Trophoblast cell (in vitro differentiated cells and primary cell): ENCODE results near the gene ADAM19.

ENCODE experiments used
- DNase-seq, 2 donors: peaks; one replicate each; pipeline ENCODE4 v3.0.0-alpha.2; 2016
- H2AFZ ChIP-seq: 2 replicates; pipeline ENCODE4 v1.6.1; 2013; ENCODE audit warnings: low read length, moderate library complexity, mild to moderate bottlenecking; ENCODE audit not compliant: insufficient read depth, poor library complexity
- H2AK5ac ChIP-seq: 2 replicates; pipeline ENCODE4 v1.6.1; 2013; ENCODE audit warnings: mild to moderate bottlenecking, low read length
- H2BK120ac ChIP-seq: 2 replicates; pipeline ENCODE4 v1.6.1; 2013; ENCODE audit warnings: low read length, mild to moderate bottlenecking, moderate library complexity; ENCODE audit not compliant: insufficient read depth, poor library complexity
- H2BK12ac ChIP-seq: 2 replicates; pipeline ENCODE4 v1.6.1; 2013; ENCODE audit warnings: mild to moderate bottlenecking, low read length, moderate library complexity
- H2BK5ac ChIP-seq: 2 replicates; pipeline ENCODE4 v1.6.1; 2013; ENCODE audit warnings: low read length, low read depth, moderate library complexity, mild to moderate bottlenecking; ENCODE audit not compliant: poor library complexity
- H3K14ac ChIP-seq: 2 replicates; pipeline ENCODE4 v1.6.1; 2013; ENCODE audit warnings: mild to moderate bottlenecking, low read length
- H3K18ac ChIP-seq: 2 replicates; pipeline ENCODE4 v1.6.1; 2013; ENCODE audit warnings: mild to moderate bottlenecking, low read length
- H3K23ac ChIP-seq: 2 replicates; pipeline ENCODE4 v1.6.1; 2013; ENCODE audit warnings: low read length
- H3K27ac ChIP-seq: 2 replicates; pipeline ENCODE4 v1.5.1; 2013; ENCODE audit warnings: low read depth, mild to moderate bottlenecking, inconsistent platforms, low read length, moderate library complexity
- H3K27me3 ChIP-seq: 2 replicates; pipeline ENCODE4 v1.6.1; 2013; ENCODE audit warnings: inconsistent platforms, mild to moderate bottlenecking, low read length, moderate library complexity; ENCODE audit not compliant: insufficient read depth
- H3K36me3 ChIP-seq, 2 experiments: 1 replicate in 1 of 2; 2 replicates in 1 of 2; pipeline ENCODE4 v1.6.1; 2013; ENCODE audit warnings: low read length in 2 of 2, mild to moderate bottlenecking in 2 of 2, moderate library complexity in 1 of 2; ENCODE audit not compliant: insufficient read depth in 2 of 2, control insufficient read depth in 1 of 2
- H3K4ac ChIP-seq: 2 replicates; pipeline ENCODE4 v1.6.1; 2013; ENCODE audit warnings: low read depth, mild to moderate bottlenecking, low read length, moderate library complexity
- H3K4me1 ChIP-seq, 2 experiments: 1 replicate in 1 of 2; 2 replicates in 1 of 2; pipeline ENCODE4 v1.6.1; 2013; ENCODE audit warnings: low read length in 2 of 2, mild to moderate bottlenecking in 2 of 2, moderate library complexity in 1 of 2; ENCODE audit not compliant: insufficient read depth in 2 of 2, control insufficient read depth in 1 of 2
- H3K4me2 ChIP-seq: 2 replicates; pipeline ENCODE4 v1.6.1; 2013; ENCODE audit warnings: inconsistent platforms, mild to moderate bottlenecking, low read length, moderate library complexity
- H3K4me3 ChIP-seq: 2 replicates; pipeline ENCODE4 v1.5.1; 2013; ENCODE audit warnings: mild to moderate bottlenecking, low read depth, low read length, inconsistent platforms
- H3K79me1 ChIP-seq: one replicate; pipeline ENCODE4 v1.6.1; 2013; ENCODE audit warnings: low read length
- H3K79me2 ChIP-seq: 2 replicates; pipeline ENCODE4 v1.6.1; 2013; ENCODE audit warnings: low read length, mild to moderate bottlenecking; ENCODE audit not compliant: control insufficient read depth, insufficient read depth, poor library complexity
- H3K9ac ChIP-seq: 2 replicates; pipeline ENCODE4 v1.6.1; 2013; ENCODE audit warnings: mild to moderate bottlenecking, low read length
- H3K9me3 ChIP-seq: 2 replicates; pipeline ENCODE4 v1.6.1; 2013; ENCODE audit warnings: low read depth, mild to moderate bottlenecking, control low read depth, inconsistent platforms, low read length; ENCODE audit not compliant: insufficient read depth
- H4K12ac ChIP-seq: 2 replicates; pipeline ENCODE4 v1.6.1; 2013; ENCODE audit warnings: low read depth, mild to moderate bottlenecking, low read length, moderate library complexity
- H4K8ac ChIP-seq: 2 replicates; pipeline ENCODE4 v1.6.1; 2013; ENCODE audit warnings: low read depth, mild to moderate bottlenecking, low read length, moderate library complexity
- H4K91ac ChIP-seq: one replicate; pipeline ENCODE4 v1.6.1; 2013; ENCODE audit warnings: low read depth, mild to moderate bottlenecking, low read length, moderate library complexity
- WGBS: extraction: QIAGEN DNeasy Blood & Tissue Kit; methylation state at CpG from one replicate; pipeline ENCODE4 v1.1.7; 2013; ENCODE audit warnings: missing lambda C conversion rate; ENCODE audit not compliant: insufficient read length, insufficient coverage; ENCODE audit errors: extremely low coverage; 5-methylcytosine and 5-hydroxymethylcytosine counted together

ADAM19 gene

GRCh38 chr5:157530226-157530972, 45.2 kb downstream of the ADAM19 start:
- H4K91ac ChIP-seq: no peak overlapping the region
- H3K36me3 ChIP-seq: peaks cover 50 to 82% of the 10 kb centered on the region in 2 experiments
- H3K4me2 ChIP-seq: no peak overlapping the region
- H3K79me2 ChIP-seq: no peaks in the 10 kb centered on the region
- no peaks in the 10 kb centered on the region for H3K27me3 ChIP-seq
- no peak overlapping the region for H2BK120ac ChIP-seq
- DNase-seq: no peak
- H4K12ac ChIP-seq: no peak overlapping the region
- no peaks in the 10 kb centered on the region for H3K4me1 ChIP-seq
- H2BK12ac ChIP-seq: no peak overlapping the region
- H2AK5ac ChIP-seq: no peak overlapping the region
- no peak overlapping the region for H3K9ac ChIP-seq
- peak overlapping the region; percentile 51 for H3K18ac ChIP-seq
- no peak overlapping the region for H3K27ac ChIP-seq
- H2BK5ac ChIP-seq: no peak overlapping the region
- H3K23ac ChIP-seq: no peak overlapping the region
- H3K4ac ChIP-seq: no peak overlapping the region
- H3K14ac ChIP-seq: no peak overlapping the region
- H4K8ac ChIP-seq: no peak overlapping the region
- no peaks in the 10 kb centered on the region for H3K79me1 ChIP-seq
- no peak overlapping the region for H3K4me3 ChIP-seq
- H2AFZ ChIP-seq: no peak overlapping the region
- WGBS: no CpG with 5 or more reads among the region's 13 CpGs
- H3K9me3 ChIP-seq: no peaks in the 10 kb centered on the region

- H2AFZ ChIP-seq: no peak overlapping the region
- no peak overlapping the region for H3K14ac ChIP-seq
- no peak overlapping the region for H3K18ac ChIP-seq
- no peaks in the 10 kb centered on the region for H3K4me1 ChIP-seq
- no peak overlapping the region for H3K27ac ChIP-seq
- H3K4me2 ChIP-seq: no peak overlapping the region
- no peak overlapping the region for H3K4ac ChIP-seq
- no peak overlapping the region for H4K8ac ChIP-seq
- H2BK120ac ChIP-seq: no peak overlapping the region
- DNase-seq: no peak
- H3K79me1 ChIP-seq: no peaks in the 10 kb centered on the region
- no peak overlapping the region for H2AK5ac ChIP-seq
- no peak overlapping the region for H3K9ac ChIP-seq
- H2BK5ac ChIP-seq: no peak overlapping the region
- no peaks in the 10 kb centered on the region for H3K9me3 ChIP-seq
- no peak overlapping the region for H3K23ac ChIP-seq
- H3K79me2 ChIP-seq: no peaks in the 10 kb centered on the region
- WGBS: no CpG with 5 or more reads among the region's 1 CpG
- no peak overlapping the region for H4K91ac ChIP-seq
- H4K12ac ChIP-seq: no peak overlapping the region
- H2BK12ac ChIP-seq: no peak overlapping the region
- peaks cover 45 to 80% of the 10 kb centered on the region in 2 experiments for H3K36me3 ChIP-seq
- H3K4me3 ChIP-seq: no peak overlapping the region
- H3K27me3 ChIP-seq: no peaks in the 10 kb centered on the region
Observed at GRCh38 chr5:157529002-157529401, 46.6 kb downstream of the ADAM19 start.

GRCh38 chr5:157528036-157528632, 47.4 kb downstream of the ADAM19 start:
- H2AFZ ChIP-seq: no peak overlapping the region
- no peak overlapping the region for H2BK5ac ChIP-seq
- H3K79me2 ChIP-seq: no peaks in the 10 kb centered on the region
- H2AK5ac ChIP-seq: no peak overlapping the region
- H3K18ac ChIP-seq: no peak overlapping the region
- no peak overlapping the region for H3K4me2 ChIP-seq
- H4K91ac ChIP-seq: no peak overlapping the region
- H3K9ac ChIP-seq: no peak overlapping the region
- no peaks in the 10 kb centered on the region for H3K4me1 ChIP-seq
- peak overlapping the region; percentile 23 for H3K4ac ChIP-seq
- H3K14ac ChIP-seq: no peak overlapping the region
- H4K8ac ChIP-seq: no peak overlapping the region
- H3K23ac ChIP-seq: no peak overlapping the region
- H2BK12ac ChIP-seq: no peak overlapping the region
- no peaks in the 10 kb centered on the region for H3K9me3 ChIP-seq
- no peak overlapping the region for H3K4me3 ChIP-seq
- no peak overlapping the region for H4K12ac ChIP-seq
- no peaks in the 10 kb centered on the region for H3K27me3 ChIP-seq
- H3K36me3 ChIP-seq: peaks cover 46 to 80% of the 10 kb centered on the region in 2 experiments
- no peak overlapping the region for H2BK120ac ChIP-seq
- WGBS: no CpG with 5 or more reads among the region's 9 CpGs
- H3K79me1 ChIP-seq: no peaks in the 10 kb centered on the region
- DNase-seq: no peak
- no peak overlapping the region for H3K27ac ChIP-seq

GRCh38 chr5:157524887-157525286, 50.7 kb downstream of the ADAM19 start:
- H3K14ac ChIP-seq: no peak overlapping the region

More at GRCh38 chr5:157524887-157525286, 50.7 kb downstream of the ADAM19 start:
- no peak overlapping the region for H3K23ac ChIP-seq
- no peak overlapping the region for H2AFZ ChIP-seq
- no peak overlapping the region for H3K4me2 ChIP-seq
- H3K4me1 ChIP-seq: no peaks in the 10 kb centered on the region
- no CpG with 5 or more reads among the region's 4 CpGs for whole genome bisulfite sequencing
- no peaks in the 10 kb centered on the region for H3K27me3 ChIP-seq
- no peaks in the 10 kb centered on the region for H3K79me1 ChIP-seq
- H3K18ac ChIP-seq: no peak overlapping the region
- no peak for DNase-seq
- peaks cover 40 to 77% of the 10 kb centered on the region in 2 experiments for H3K36me3 ChIP-seq
- H2BK5ac ChIP-seq: no peak overlapping the region
- H2AK5ac ChIP-seq: no peak overlapping the region
- peaks cover 2% of the 10 kb centered on the region for H3K9me3 ChIP-seq
- no peak overlapping the region for H4K91ac ChIP-seq
- no peak overlapping the region for H4K12ac ChIP-seq
- H3K4me3 ChIP-seq: no peak overlapping the region
- H2BK12ac ChIP-seq: no peak overlapping the region
- no peak overlapping the region for H2BK120ac ChIP-seq
- H3K79me2 ChIP-seq: peaks cover 2% of the 10 kb centered on the region
- H3K9ac ChIP-seq: no peak overlapping the region
- no peak overlapping the region for H3K27ac ChIP-seq
- no peak overlapping the region for H4K8ac ChIP-seq
- H3K4ac ChIP-seq: no peak overlapping the region
